OCI-LY1 (cell line): Measurements from ENCODE around the gene C16orf86.
A peak's percentile ranks its signal among the peaks of the same experiment; 100 is the strongest.

Experiments used
- H2AFZ ChIP-seq: fragments of 200-600 bp; sonication (generic), shearing (Covaris generic); 2 replicates; pipeline ENCODE4 v1.6.0; 2014; ENCODE audit warnings: antibody characterized with exemption, mild to moderate bottlenecking, low read length
- H3F3A ChIP-seq: fragments of 200-600 bp; sonication (generic), shearing (Covaris generic); 2 replicates; pipeline ENCODE4 v1.6.0; 2014; ENCODE audit warnings: mild to moderate bottlenecking, antibody characterized with exemption, low read length, moderate library complexity; ENCODE audit not compliant: insufficient read depth
- H3K27ac ChIP-seq: fragments of 200-600 bp; sonication (generic); 2 replicates; pipeline ENCODE4 v1.5.1; 2014; ENCODE audit warnings: low read length, mixed run types, mild to moderate bottlenecking, low read depth; ENCODE audit not compliant: poor library complexity, severe bottlenecking
- H3K27me3 ChIP-seq: fragments of 200-600 bp; sonication (generic); 2 replicates; pipeline ENCODE4 v1.6.0; 2014; ENCODE audit warnings: antibody characterized with exemption, mild to moderate bottlenecking, low read length, moderate library complexity; ENCODE audit not compliant: insufficient read depth
- H3K36me3 ChIP-seq: fragments of 200-600 bp; sonication (generic); 2 replicates; pipeline ENCODE4 v1.6.1; 2014; ENCODE audit warnings: mild to moderate bottlenecking, antibody characterized with exemption, low read length, moderate library complexity, mixed read lengths; ENCODE audit not compliant: insufficient read depth
- H3K4me1 ChIP-seq: fragments of 200-600 bp; sonication (generic); 2 replicates; pipeline ENCODE4 v1.5.1; 2014; ENCODE audit warnings: mild to moderate bottlenecking, low read length, moderate library complexity; ENCODE audit not compliant: insufficient read depth, severe bottlenecking
- H3K4me2 ChIP-seq: fragments of 200-600 bp; sonication (generic), shearing (Covaris generic); 2 replicates; pipeline ENCODE4 v1.6.1; 2014; ENCODE audit warnings: low read length
- H3K4me3 ChIP-seq: fragments of 200-600 bp; sonication (generic); 2 replicates; pipeline ENCODE4 v1.5.1; 2014; ENCODE audit warnings: low read length, low read depth, mild to moderate bottlenecking, mixed read lengths; ENCODE audit not compliant: poor library complexity, severe bottlenecking
- H3K79me2 ChIP-seq: fragments of 200-600 bp; shearing (Covaris generic); 2 replicates; pipeline ENCODE4 v1.6.1; 2016; ENCODE audit warnings: mixed run types, low read length, mixed read lengths; ENCODE audit not compliant: insufficient read depth
- H3K9ac ChIP-seq: fragments of 200-600 bp; sonication (generic), shearing (Covaris generic); 2 replicates; pipeline ENCODE4 v1.6.1; 2014; ENCODE audit warnings: mild to moderate bottlenecking, low read length, mixed read lengths
- H3K9me2 ChIP-seq: fragments of 200-600 bp; sonication (generic), shearing (Covaris generic); 2 replicates; pipeline ENCODE4 v1.6.1; 2014; ENCODE audit warnings: low read depth, mild to moderate bottlenecking, low read length, mixed read lengths
- H3K9me3 ChIP-seq: fragments of 200-600 bp; shearing (Covaris generic); 2 replicates; pipeline ENCODE4 v1.6.1; 2014; ENCODE audit warnings: low read length, mixed read lengths
- H4K20me1 ChIP-seq: fragments of 200-600 bp; sonication (generic), shearing (Covaris generic); 2 replicates; pipeline ENCODE4 v1.6.0; 2016; ENCODE audit warnings: mild to moderate bottlenecking, low read length; ENCODE audit not compliant: insufficient read depth
- EZH2 ChIP-seq: fragments of 200-600 bp; sonication (generic), shearing (Covaris generic); IDR thresholded peaks from 2 replicates; pipeline ENCODE4 v1.8.0; 2017; ENCODE audit warnings: borderline replicate concordance, mixed run types, mild to moderate bottlenecking, antibody characterized with exemption, low read length, moderate library complexity, mixed read lengths
- TF ChIP-seq, protein P1 (sequence below): fragments of 200-600 bp; sonication (generic), shearing (Covaris generic); IDR thresholded peaks from 2 replicates; pipeline ENCODE4 v1.5.1; 2017; ENCODE audit warnings: mild to moderate bottlenecking, antibody characterized with exemption, low read length, moderate library complexity, mixed read lengths

C16orf86 gene

DNA sequence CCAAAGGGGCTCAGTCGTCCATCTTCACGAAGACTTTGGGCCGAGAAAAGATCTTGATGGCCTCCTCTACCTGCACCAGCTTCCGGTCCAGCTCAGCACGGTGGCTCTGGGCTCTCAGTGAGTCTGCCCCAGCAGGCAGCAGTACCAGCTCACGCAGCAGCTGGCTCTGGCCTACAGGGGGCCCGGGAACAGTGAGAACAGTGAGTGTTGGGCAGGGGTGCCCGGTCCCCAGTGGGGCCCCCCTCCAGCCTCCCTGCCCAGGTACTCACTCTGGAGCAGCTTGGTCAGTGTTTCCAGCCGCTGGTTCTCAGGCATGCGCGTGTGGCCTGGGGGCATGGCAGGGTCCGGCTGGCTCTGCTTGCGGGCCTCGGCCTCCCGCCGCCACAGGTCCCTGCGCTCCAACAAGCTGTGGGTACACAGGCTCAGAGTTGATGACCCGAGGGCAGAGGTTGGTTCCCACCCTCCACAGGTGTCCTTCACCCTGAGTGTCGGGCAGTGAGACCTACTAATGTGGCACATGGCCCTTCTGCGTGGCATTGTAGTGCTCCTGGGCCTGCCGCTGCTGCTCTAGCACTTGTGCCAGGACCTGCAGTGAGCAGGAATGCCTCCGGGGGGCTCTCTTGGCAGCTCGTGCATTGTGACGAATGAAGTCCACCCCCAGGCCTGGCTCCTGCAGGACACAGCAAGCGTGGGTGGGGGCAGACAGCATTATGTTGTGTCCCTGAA, 3.3 kb upstream of the C16orf86 start:
- Histone ChIP-seq H3K4me3 (no peak overlapping the region), H2AFZ (no peak overlapping the region), H3K4me2 (no peak overlapping the region), H4K20me1 (no peaks in the 10 kb centered on the region), H3K4me1 (peaks cover 47% of the 10 kb centered on the region), H3K27ac (peak overlapping the region; percentile 18), H3F3A (no peaks in the 10 kb centered on the region), H3K9ac (no peak overlapping the region), H3K9me2 (no peaks in the 10 kb centered on the region), H3K79me2 (no peaks in the 10 kb centered on the region), H3K27me3 (no peaks in the 10 kb centered on the region), H3K36me3 (peaks cover 16% of the 10 kb centered on the region; the same call in 1 of the 2 replicates), H3K9me3 (no peaks in the 10 kb centered on the region)
- TF ChIP-seq, protein P1, sequence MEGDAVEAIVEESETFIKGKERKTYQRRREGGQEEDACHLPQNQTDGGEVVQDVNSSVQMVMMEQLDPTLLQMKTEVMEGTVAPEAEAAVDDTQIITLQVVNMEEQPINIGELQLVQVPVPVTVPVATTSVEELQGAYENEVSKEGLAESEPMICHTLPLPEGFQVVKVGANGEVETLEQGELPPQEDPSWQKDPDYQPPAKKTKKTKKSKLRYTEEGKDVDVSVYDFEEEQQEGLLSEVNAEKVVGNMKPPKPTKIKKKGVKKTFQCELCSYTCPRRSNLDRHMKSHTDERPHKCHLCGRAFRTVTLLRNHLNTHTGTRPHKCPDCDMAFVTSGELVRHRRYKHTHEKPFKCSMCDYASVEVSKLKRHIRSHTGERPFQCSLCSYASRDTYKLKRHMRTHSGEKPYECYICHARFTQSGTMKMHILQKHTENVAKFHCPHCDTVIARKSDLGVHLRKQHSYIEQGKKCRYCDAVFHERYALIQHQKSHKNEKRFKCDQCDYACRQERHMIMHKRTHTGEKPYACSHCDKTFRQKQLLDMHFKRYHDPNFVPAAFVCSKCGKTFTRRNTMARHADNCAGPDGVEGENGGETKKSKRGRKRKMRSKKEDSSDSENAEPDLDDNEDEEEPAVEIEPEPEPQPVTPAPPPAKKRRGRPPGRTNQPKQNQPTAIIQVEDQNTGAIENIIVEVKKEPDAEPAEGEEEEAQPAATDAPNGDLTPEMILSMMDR: peak; percentile 53
- no peak for TF ChIP-seq EZH2

DNA sequence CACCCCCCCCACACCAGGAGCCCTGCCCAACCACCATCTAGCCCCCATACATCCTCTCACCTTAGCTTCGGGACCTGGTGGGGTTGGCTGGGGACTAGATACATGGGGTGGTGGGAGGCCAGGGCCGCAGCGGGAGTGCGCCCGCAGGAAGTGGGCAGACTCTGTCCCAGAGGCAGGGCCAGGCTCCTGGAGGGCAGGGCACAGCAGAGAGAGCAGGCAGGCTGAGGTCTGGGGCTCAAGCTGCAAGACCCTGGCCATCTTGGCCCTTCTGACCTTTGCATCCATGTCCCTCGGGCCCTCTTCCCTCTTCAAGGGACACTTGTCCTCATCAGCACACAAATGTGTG, 2.8 kb upstream of the C16orf86 start:
- Histone ChIP-seq H2AFZ (no peak overlapping the region), H3K9me2 (no peaks in the 10 kb centered on the region), H3K4me2 (no peak overlapping the region), H3K9ac (no peak overlapping the region), H4K20me1 (no peaks in the 10 kb centered on the region), H3K4me3 (no peak overlapping the region), H3K36me3 (peaks cover 11% of the 10 kb centered on the region; the same call in 1 of the 2 replicates), H3K27me3 (no peaks in the 10 kb centered on the region), H3K4me1 (peaks cover 47% of the 10 kb centered on the region), H3K9me3 (no peaks in the 10 kb centered on the region), H3F3A (no peaks in the 10 kb centered on the region), H3K79me2 (no peaks in the 10 kb centered on the region), H3K27ac (no peak overlapping the region)
- TF ChIP-seq, protein P1: no peak
- no peak for TF ChIP-seq EZH2

DNA sequence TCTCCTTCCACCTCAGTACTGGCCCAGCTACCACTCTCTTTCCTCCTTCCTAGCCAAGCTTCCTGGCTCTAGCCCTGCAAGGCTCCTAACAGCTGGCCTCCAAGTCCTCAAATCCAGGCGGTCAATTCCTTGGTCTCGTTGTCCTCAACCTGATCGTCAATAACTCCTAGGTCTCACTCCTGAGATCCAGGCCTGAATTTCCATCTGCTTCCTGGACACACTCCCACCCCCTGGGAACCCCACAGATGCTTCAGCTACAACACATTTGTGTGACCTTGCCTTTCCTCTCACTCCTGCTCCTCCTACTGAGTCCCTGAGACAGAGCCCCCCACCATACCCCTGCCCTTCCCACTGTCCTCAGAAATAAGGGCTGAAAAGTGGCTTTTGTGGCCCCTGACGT, 2.4 kb upstream of the C16orf86 start:
- no peaks in the 10 kb centered on the region for H3F3A ChIP-seq
- H4K20me1 ChIP-seq: no peaks in the 10 kb centered on the region
- H3K9ac ChIP-seq: no peak overlapping the region
- no peak overlapping the region for H3K27ac ChIP-seq
- peaks cover 44% of the 10 kb centered on the region for H3K4me1 ChIP-seq
- no peaks in the 10 kb centered on the region for H3K9me3 ChIP-seq
- H3K36me3 ChIP-seq: peaks cover 11% of the 10 kb centered on the region; the same call in 1 of the 2 replicates
- no peaks in the 10 kb centered on the region for H3K79me2 ChIP-seq
- TF ChIP-seq EZH2: no peak
- TF ChIP-seq, protein P1: no peak
- no peak overlapping the region for H3K4me3 ChIP-seq
- H2AFZ ChIP-seq: no peak overlapping the region
- no peaks in the 10 kb centered on the region for H3K27me3 ChIP-seq
- H3K4me2 ChIP-seq: no peak overlapping the region
- no peaks in the 10 kb centered on the region for H3K9me2 ChIP-seq
